Spleen (tissue), 11 donors: ENCODE results near the gene PTPN3. TPM values are rescaled to one million over a fixed set of nuclear protein-coding genes. Genes with fewer than 3 reads are reported as not detected.
A peak's percentile ranks its signal among the peaks of the same experiment; 100 is the strongest.

Experiments
- DNase-seq: peaks from one replicate; pipeline ENCODE4 v3.0.0-alpha.2; 2020
- H3K27ac ChIP-seq, 8 donors: fragments of 200-600 bp; sonication (generic) in 7 of 8; 1 replicate in 4 of 8; 2 replicates in 4 of 8; pipeline versions ENCODE4 v1.5.0 to v1.8.0; 2016 to 2021; ENCODE audit warnings: inconsistent platforms in 4 of 8, mild to moderate bottlenecking in 4 of 8, moderate library complexity in 1 of 8
- H3K27me3 ChIP-seq, 7 donors: fragments of 200-600 bp; sonication (generic) in 6 of 7; replicated peaks in 1 of 7; 1 replicate in 4 of 7; 2 replicates in 3 of 7; pipeline versions ENCODE4 v1.5.0 to v1.8.0; 2016 to 2021; ENCODE audit warnings: inconsistent platforms in 3 of 7, mild to moderate bottlenecking in 1 of 7
- H3K36me3 ChIP-seq, 6 donors: fragments of 200-600 bp; sonication (generic) in 5 of 6; 1 replicate in 4 of 6; 2 replicates in 2 of 6; pipeline versions ENCODE4 v1.5.0 to v1.8.0; 2016 to 2021; ENCODE audit warnings: inconsistent platforms in 2 of 6
- H3K4me1 ChIP-seq, 6 donors: fragments of 200-600 bp; sonication (generic) in 5 of 6; 1 replicate in 3 of 6; 2 replicates in 3 of 6; pipeline versions ENCODE4 v1.5.0 to v1.8.0; 2016 to 2021; ENCODE audit warnings: inconsistent platforms in 3 of 6
- H3K4me3 ChIP-seq, 8 donors: fragments of 200-600 bp; sonication (generic) in 7 of 8; 1 replicate in 4 of 8; 2 replicates in 4 of 8; pipeline versions ENCODE4 v1.5.0 to v1.8.0; 2016 to 2021; ENCODE audit warnings: inconsistent platforms in 4 of 8, mild to moderate bottlenecking in 4 of 8, moderate library complexity in 2 of 8
- H3K9me3 ChIP-seq, 8 donors: fragments of 200-600 bp; sonication (generic) in 7 of 8; 1 replicate in 4 of 8; 2 replicates in 4 of 8; pipeline versions ENCODE4 v1.5.0 to v1.8.0; 2016 to 2021; ENCODE audit warnings: inconsistent platforms in 4 of 8
- CTCF ChIP-seq, 11 experiments: fragments of 200-600 bp in 7 of 11; fragments of 450-650 bp in 4 of 11; sonication (generic) in 4 of 11; IDR thresholded peaks in 8 of 11; conservative IDR thresholded peaks in 3 of 11; 1 replicate in 7 of 11; 2 replicates in 4 of 11; pipeline versions ENCODE4 v1.4.0 to v1.8.0; 2016 to 2021; ENCODE audit warnings: antibody characterized with exemption in 11 of 11, inconsistent platforms in 4 of 11, mild to moderate bottlenecking in 1 of 11
- POLR2A ChIP-seq, 3 donors: fragments of 450-650 bp; IDR thresholded peaks; one replicate each; pipeline ENCODE4 v1.5.1; 2017; ENCODE audit warnings: antibody characterized with exemption in 3 of 3, mild to moderate bottlenecking in 1 of 3
- POLR2AphosphoS5 ChIP-seq, 3 donors: sonication (generic); formaldehyde crosslinking; IDR thresholded peaks; one replicate each; pipeline ENCODE4 v1.5.1; 2017; ENCODE audit warnings: antibody characterized with exemption in 3 of 3
- WGBS, 5 donors: extraction: QIAGEN DNeasy Blood & Tissue Kit in 3 of 5; methylation state at CpG; one replicate each; pipeline versions ENCODE4 v1.1.5 to v1.1.7; 2013 to 2018; 5-methylcytosine and 5-hydroxymethylcytosine counted together
- intact Hi-C: fragments of 100-400 bp; cut with DNase I; formaldehyde crosslinking; loops from one replicate; pipeline ENCODE4 v1.15.0; 2023; ENCODE audit warnings: low total_unique reads
- polyA plus RNA-seq, 3 donors: library from polyadenylated mRNA; stranded (reverse); fragments of 200-250 nt; gene quantifications; one replicate each; pipeline ENCODE4 v1.2.1, GENCODE V29; 2013
- total RNA-seq, 7 donors: library from RNA; depleted of rRNA in 3 of 7; stranded (reverse); fragments of >200 nt in 3 of 7; fragmentation: NEBNext Ultra II Directional in 4 of 7; extraction: Animal tissue kit (Norgen Biotek cat#: 25700) in 4 of 7; gene quantifications; one replicate each; pipeline versions ENCODE4 v1.1.0 to v1.2.1, GENCODE V29; 2016 to 2021
- donor health status: healthy with polysubstance abuse.
- donor health status: DM: no; HTN: no; CAD: no; lungs with moderate emphysema.
- donor health status: DM: no; HTN: no; CAD: no.
- donor health status: Bipolar disorder and iron deficiency.
- donor health status: healthy.
- donor health status: DM: no; HTN: no; CAD: no.
- donor health status: DM: yes; HTN: yes; CAD: no.

The PTPN3 gene
- total and polyA plus RNA-seq, 10 donors = 0.20 to 1.7 (median 0.48) TPM

- WGBS, 5 donors = 64 to 79% (median 73%) methylated on average over 5 of the region's 5 CpGs
- TF ChIP-seq POLR2AphosphoS5 (IDR thresholded peaks at IDR 0.05) (no peak), CTCF (IDR thresholded peaks at IDR 0.05 in 8 of 11, conservative IDR thresholded peaks at IDR 0.05 in 3 of 11) (no peak), POLR2A (IDR thresholded peaks at IDR 0.05) (no peak)
- no peaks in the 10 kb centered on the region for H3K36me3 ChIP-seq
- intact Hi-C loops = no loop called here
- no peaks in the 10 kb centered on the region for H3K9me3 ChIP-seq
- H3K4me1 ChIP-seq = peaks cover 0 to 21% (median 3%) of the 10 kb centered on the region in 6 donors
- DNase-seq = no peak
- H3K27ac ChIP-seq = no peak overlapping the region
- H3K4me3 ChIP-seq = no peak overlapping the region
- peaks cover 0 to 84% (median 50%) of the 10 kb centered on the region in 7 donors for H3K27me3 ChIP-seq
Observed at GRCh38 chr9:109500421-109500974, 2.4 kb upstream of the PTPN3 start.

GRCh38 chr9:109499631-109500410, 1.7 kb upstream of the PTPN3 start:
- Histone ChIP-seq H3K27me3 (peaks cover 0 to 91% (median 50%) of the 10 kb centered on the region in 7 donors), H3K27ac (no peak overlapping the region), H3K36me3 (no peaks in the 10 kb centered on the region), H3K4me3 (peak overlapping the region in 3 of 8 donors; percentile 8 to 50 (median 15)), H3K9me3 (no peaks in the 10 kb centered on the region), H3K4me1 (peaks cover 0 to 21% (median 3%) of the 10 kb centered on the region in 6 donors)
- DNase-seq = no peak
- TF ChIP-seq CTCF (IDR thresholded peaks at IDR 0.05 in 8 of 11, conservative IDR thresholded peaks at IDR 0.05 in 3 of 11) (no peak), POLR2A (IDR thresholded peaks at IDR 0.05) (no peak), POLR2AphosphoS5 (IDR thresholded peaks at IDR 0.05) (no peak)
- intact Hi-C loops = no loop called here
- WGBS, 5 donors = 5 to 14% (median 6%) methylated on average over 29 to 56 of the region's 56 CpGs

DNA sequence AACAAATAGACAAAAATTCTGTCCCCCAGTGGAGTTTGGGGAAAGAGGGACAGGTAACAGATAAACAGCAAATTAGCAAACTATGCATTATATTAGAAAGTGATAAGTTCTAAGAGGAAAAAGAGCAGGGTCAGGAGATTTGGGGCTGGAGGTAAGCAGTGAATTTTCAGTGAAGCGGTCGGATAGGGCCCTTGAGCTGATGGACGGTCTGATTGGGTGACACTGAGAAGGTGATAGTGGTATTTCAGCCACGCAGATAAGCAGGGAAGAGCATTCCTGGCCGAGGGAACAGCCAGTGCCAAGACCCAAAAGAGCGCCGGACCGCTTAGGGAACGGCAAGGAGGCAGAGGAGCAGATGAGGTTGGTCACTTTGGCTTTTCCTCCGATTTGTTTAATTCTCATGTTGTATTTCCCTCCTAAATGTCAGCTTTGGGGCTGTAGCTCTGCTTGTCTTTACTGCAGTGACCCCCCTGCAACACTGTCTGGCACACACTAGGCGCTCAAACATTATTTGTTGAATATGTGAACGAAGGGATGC, 1.1 kb upstream of the PTPN3 start:
- intact Hi-C loops = no loop called here
- Histone ChIP-seq H3K36me3 (no peaks in the 10 kb centered on the region), H3K9me3 (no peaks in the 10 kb centered on the region), H3K27ac (no peak overlapping the region), H3K4me3 (peak overlapping the region in 3 of 8 donors; percentile 8 to 50 (median 15)), H3K4me1 (peaks cover 0 to 21% (median 3%) of the 10 kb centered on the region in 6 donors), H3K27me3 (peaks cover 0 to 95% (median 50%) of the 10 kb centered on the region in 7 donors)
- 18 to 26% (median 22%) methylated on average over 12 of the region's 12 CpGs for WGBS, 5 donors
- TF ChIP-seq CTCF (IDR thresholded peaks at IDR 0.05 in 8 of 11, conservative IDR thresholded peaks at IDR 0.05 in 3 of 11) = no peak
- TF ChIP-seq POLR2AphosphoS5 (IDR thresholded peaks at IDR 0.05) = no peak
- no peak for TF ChIP-seq POLR2A (IDR thresholded peaks at IDR 0.05)
- no peak for DNase-seq
